SU-DHL-6 (cell line): ENCODE measurements around the gene TPK1.

Experiments used
- H2AFZ ChIP-seq: fragments of 200-600 bp; sonication (generic); 2 replicates; pipeline ENCODE4 v1.6.1; 2014; ENCODE audit warnings: low read depth, mild to moderate bottlenecking, moderate library complexity, mixed read lengths, antibody characterized with exemption, low read length; ENCODE audit not compliant: severe bottlenecking
- H3F3A ChIP-seq: fragments of 200-600 bp; shearing (Covaris generic); 2 replicates; pipeline ENCODE4 v1.6.0; 2016; ENCODE audit warnings: antibody characterized with exemption, mild to moderate bottlenecking; ENCODE audit not compliant: insufficient read depth
- H3K27ac ChIP-seq: fragments of 200-600 bp; sonication (generic); 2 replicates; pipeline ENCODE4 v1.5.1; 2016; ENCODE audit warnings: low read depth, mild to moderate bottlenecking, low read length, moderate library complexity, mixed read lengths
- H3K27me3 ChIP-seq: fragments of 200-600 bp; sonication (generic), shearing (Covaris generic); 2 replicates; pipeline ENCODE4 v1.6.0; 2014; ENCODE audit warnings: mild to moderate bottlenecking, low read length
- H3K36me3 ChIP-seq: fragments of 200-600 bp; sonication (generic); 2 replicates; pipeline ENCODE4 v1.6.1; 2014; ENCODE audit warnings: mild to moderate bottlenecking, low read length, mixed read lengths
- H3K4me2 ChIP-seq: fragments of 300-600, 200-600 bp; shearing (Covaris generic), sonication (generic); 2 replicates; pipeline ENCODE4 v1.6.0; 2014; ENCODE audit warnings: low read length, low read depth, mild to moderate bottlenecking; ENCODE audit not compliant: poor library complexity, severe bottlenecking
- H3K4me3 ChIP-seq: fragments of 200-600 bp; sonication (generic); 2 replicates; pipeline ENCODE4 v1.5.1; 2014; ENCODE audit warnings: antibody characterized with exemption, low read length, mild to moderate bottlenecking, mixed read lengths; ENCODE audit not compliant: insufficient read depth, poor library complexity, severe bottlenecking
- H3K79me2 ChIP-seq: fragments of 200-600 bp; sonication (generic); 2 replicates; pipeline ENCODE4 v1.6.1; 2014; ENCODE audit warnings: mild to moderate bottlenecking, low read length, moderate library complexity; ENCODE audit not compliant: insufficient read depth
- H3K9ac ChIP-seq: fragments of 200-600 bp; sonication (generic); 2 replicates; pipeline ENCODE4 v1.7.0; 2014; ENCODE audit warnings: mild to moderate bottlenecking, low read length
- H3K9me2 ChIP-seq: fragments of 200-600 bp; sonication (generic); replicated peaks from 2 replicates; pipeline ENCODE4 v1.6.1; 2014; ENCODE audit warnings: low read length; ENCODE audit not compliant: insufficient read depth
- H3K9me3 ChIP-seq: fragments of 200-600 bp; sonication (generic); 2 replicates; pipeline ENCODE4 v1.6.1; 2014; ENCODE audit warnings: low read length, mixed read lengths; ENCODE audit not compliant: insufficient read depth
- H4K20me1 ChIP-seq: fragments of 200-600 bp; sonication (generic); 2 replicates; pipeline ENCODE4 v1.6.1; 2014; ENCODE audit warnings: low read depth, mild to moderate bottlenecking, antibody characterized with exemption, low read length, moderate library complexity, mixed read lengths
- EZH2phosphoT487 ChIP-seq: fragments of 200-600 bp; sonication (generic), shearing (Covaris generic); conservative IDR thresholded peaks from 2 replicates; pipeline ENCODE4 v1.6.1; 2018; ENCODE audit warnings: mild to moderate bottlenecking, antibody characterized with exemption, low read length, moderate library complexity, mixed read lengths
- TF ChIP-seq, protein P1 (sequence below): fragments of 200-600 bp; sonication (generic); IDR thresholded peaks from one replicate; pipeline ENCODE4 v1.5.1; 2017; ENCODE audit warnings: antibody characterized with exemption, mild to moderate bottlenecking, low read length, moderate library complexity; ENCODE audit not compliant: insufficient read depth, poor library complexity, severe bottlenecking

TPK1 gene

GRCh38 chr7:144796919-144797318 lies 38.9 kb downstream of the TPK1 start:
- Histone ChIP-seq H3K36me3 (no peaks in the 10 kb centered on the region), H4K20me1 (no peaks in the 10 kb centered on the region), H3K27ac (no peak overlapping the region), H3K79me2 (no peaks in the 10 kb centered on the region), H3F3A (no peaks in the 10 kb centered on the region), H2AFZ (no peak overlapping the region), H3K9ac (no peak overlapping the region), H3K9me2 (no peaks in the 10 kb centered on the region), H3K4me3 (no peak overlapping the region), H3K4me2 (no peak overlapping the region), H3K27me3 (no peaks in the 10 kb centered on the region), H3K9me3 (no peaks in the 10 kb centered on the region)
- TF ChIP-seq EZH2phosphoT487, result no peak
- TF ChIP-seq, protein P1, sequence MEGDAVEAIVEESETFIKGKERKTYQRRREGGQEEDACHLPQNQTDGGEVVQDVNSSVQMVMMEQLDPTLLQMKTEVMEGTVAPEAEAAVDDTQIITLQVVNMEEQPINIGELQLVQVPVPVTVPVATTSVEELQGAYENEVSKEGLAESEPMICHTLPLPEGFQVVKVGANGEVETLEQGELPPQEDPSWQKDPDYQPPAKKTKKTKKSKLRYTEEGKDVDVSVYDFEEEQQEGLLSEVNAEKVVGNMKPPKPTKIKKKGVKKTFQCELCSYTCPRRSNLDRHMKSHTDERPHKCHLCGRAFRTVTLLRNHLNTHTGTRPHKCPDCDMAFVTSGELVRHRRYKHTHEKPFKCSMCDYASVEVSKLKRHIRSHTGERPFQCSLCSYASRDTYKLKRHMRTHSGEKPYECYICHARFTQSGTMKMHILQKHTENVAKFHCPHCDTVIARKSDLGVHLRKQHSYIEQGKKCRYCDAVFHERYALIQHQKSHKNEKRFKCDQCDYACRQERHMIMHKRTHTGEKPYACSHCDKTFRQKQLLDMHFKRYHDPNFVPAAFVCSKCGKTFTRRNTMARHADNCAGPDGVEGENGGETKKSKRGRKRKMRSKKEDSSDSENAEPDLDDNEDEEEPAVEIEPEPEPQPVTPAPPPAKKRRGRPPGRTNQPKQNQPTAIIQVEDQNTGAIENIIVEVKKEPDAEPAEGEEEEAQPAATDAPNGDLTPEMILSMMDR, result no peak

DNA sequence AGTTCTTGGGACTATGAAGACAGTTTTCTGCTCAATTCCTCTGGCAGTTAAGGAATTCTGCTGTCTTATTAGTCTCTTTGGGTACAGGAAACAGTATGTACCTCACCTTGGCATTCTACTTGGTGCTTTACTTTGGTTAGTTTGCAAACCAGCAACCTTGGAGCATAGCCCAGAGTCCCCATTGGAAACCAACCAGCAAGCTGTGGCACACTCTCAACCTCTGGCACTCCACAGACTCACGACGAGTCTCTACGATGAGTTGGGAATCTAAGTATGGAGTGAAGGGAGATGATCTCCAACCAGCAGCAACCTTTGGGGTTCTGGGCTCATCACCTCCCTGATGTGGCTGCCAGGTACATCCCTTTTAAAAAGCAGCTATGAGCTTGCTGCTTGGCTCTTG lies 43.8 kb downstream of the TPK1 start:
- Histone ChIP-seq H3K27ac (no peak overlapping the region), H3K4me3 (no peak overlapping the region), H3K9ac (no peak overlapping the region), H3K9me3 (no peaks in the 10 kb centered on the region), H2AFZ (no peak overlapping the region), H3K9me2 (no peaks in the 10 kb centered on the region), H3K36me3 (no peaks in the 10 kb centered on the region), H4K20me1 (no peaks in the 10 kb centered on the region), H3K79me2 (no peaks in the 10 kb centered on the region), H3K27me3 (no peaks in the 10 kb centered on the region), H3F3A (no peaks in the 10 kb centered on the region), H3K4me2 (no peak overlapping the region)
- TF ChIP-seq EZH2phosphoT487, result no peak
- TF ChIP-seq, protein P1, result no peak

- Histone ChIP-seq H2AFZ (no peak overlapping the region), H3K27ac (no peak overlapping the region), H4K20me1 (no peaks in the 10 kb centered on the region), H3K9me3 (no peaks in the 10 kb centered on the region), H3K9me2 (no peaks in the 10 kb centered on the region), H3K36me3 (no peaks in the 10 kb centered on the region), H3K4me2 (no peak overlapping the region), H3K27me3 (no peaks in the 10 kb centered on the region), H3K9ac (no peak overlapping the region), H3K4me3 (no peak overlapping the region), H3F3A (no peaks in the 10 kb centered on the region), H3K79me2 (no peaks in the 10 kb centered on the region)
- no peak for TF ChIP-seq EZH2phosphoT487
- TF ChIP-seq, protein P1, result no peak
These were observed 44.4 kb downstream of the TPK1 start for GRCh38 chr7:144791488-144791887.
